Measurements from ENCODE around the gene KRT79. TPM values are rescaled to one million over a fixed set of nuclear protein-coding genes. Genes with fewer than 3 reads are reported as not detected.

KRT79 gene
- polyA plus RNA-seq, 1 donor = not detected

DNA sequence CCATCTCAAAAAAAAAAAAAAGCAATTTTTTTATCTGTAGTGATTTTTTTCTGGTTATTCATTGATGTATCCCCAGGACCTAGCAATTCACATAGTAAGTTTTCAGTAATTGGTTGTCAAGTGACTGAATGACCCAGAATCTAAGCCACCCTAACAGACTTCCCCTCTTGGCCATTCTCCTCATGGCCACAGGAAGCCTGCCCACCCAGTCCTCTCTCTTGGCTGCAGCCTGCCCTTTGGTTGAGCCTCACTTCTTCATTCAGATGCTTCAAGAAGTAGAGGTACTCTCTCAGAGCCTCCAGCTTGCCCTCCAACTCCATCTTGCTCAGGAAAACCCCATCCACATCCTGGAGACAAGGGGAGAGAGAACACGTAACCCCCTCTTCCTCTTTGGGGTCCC lies 11.8 kb upstream of the KRT79 start:
- H3K4me3 ChIP-seq (ENCODE audit: low read length) = no peak overlapping the region
- no peak overlapping the region for H3K27ac ChIP-seq (ENCODE audit: low read length)
- no peaks in the 10 kb centered on the region for H3K36me3 ChIP-seq (ENCODE audit: control insufficient read depth, insufficient read depth, low read length)
- H3K4me1 ChIP-seq (ENCODE audit: control insufficient read depth, insufficient read depth, low read length) = no peaks in the 10 kb centered on the region
- no CpG with 5 or more reads among the region's 1 CpG for WGBS (ENCODE audit: insufficient coverage, low lambda C conversion rate)
- no peaks in the 10 kb centered on the region for H3K27me3 ChIP-seq (ENCODE audit: control insufficient read depth, insufficient read depth, low read length)
- no peak for DNase-seq
- H3K9me3 ChIP-seq (ENCODE audit: control insufficient read depth, low read depth, low read length) = no peaks in the 10 kb centered on the region

DNA sequence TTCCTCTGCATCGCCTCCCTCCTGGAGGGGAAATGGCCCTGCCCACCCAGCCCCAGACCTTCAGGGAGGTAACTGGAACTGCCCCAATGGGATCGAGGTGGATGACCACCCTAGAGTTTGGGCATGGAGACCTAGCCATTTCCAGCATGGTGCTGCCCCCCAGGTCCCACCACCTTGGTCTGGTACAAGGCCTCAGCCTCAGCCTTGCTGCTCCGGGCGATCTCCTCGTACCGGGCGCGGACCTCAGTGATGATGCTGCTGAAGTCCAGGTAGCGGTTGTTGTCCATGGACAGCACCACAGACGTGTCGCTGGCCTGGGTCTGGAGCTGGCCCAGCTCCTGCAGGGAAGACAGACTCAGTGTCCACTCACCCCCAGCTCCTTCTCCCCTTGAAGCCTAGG lies 10.3 kb upstream of the KRT79 start:
- WGBS (ENCODE audit: insufficient coverage, low lambda C conversion rate) = no CpG with 5 or more reads among the region's 11 CpGs
- Histone ChIP-seq H3K4me3 (ENCODE audit: low read length) (no peak overlapping the region), H3K36me3 (ENCODE audit: control insufficient read depth, insufficient read depth, low read length) (no peaks in the 10 kb centered on the region), H3K4me1 (ENCODE audit: control insufficient read depth, insufficient read depth, low read length) (no peaks in the 10 kb centered on the region), H3K27me3 (ENCODE audit: control insufficient read depth, insufficient read depth, low read length) (peaks cover 4% of the 10 kb centered on the region), H3K27ac (ENCODE audit: low read length) (no peak overlapping the region), H3K9me3 (ENCODE audit: control insufficient read depth, low read depth, low read length) (no peaks in the 10 kb centered on the region)
- no peak for DNase-seq

DNA sequence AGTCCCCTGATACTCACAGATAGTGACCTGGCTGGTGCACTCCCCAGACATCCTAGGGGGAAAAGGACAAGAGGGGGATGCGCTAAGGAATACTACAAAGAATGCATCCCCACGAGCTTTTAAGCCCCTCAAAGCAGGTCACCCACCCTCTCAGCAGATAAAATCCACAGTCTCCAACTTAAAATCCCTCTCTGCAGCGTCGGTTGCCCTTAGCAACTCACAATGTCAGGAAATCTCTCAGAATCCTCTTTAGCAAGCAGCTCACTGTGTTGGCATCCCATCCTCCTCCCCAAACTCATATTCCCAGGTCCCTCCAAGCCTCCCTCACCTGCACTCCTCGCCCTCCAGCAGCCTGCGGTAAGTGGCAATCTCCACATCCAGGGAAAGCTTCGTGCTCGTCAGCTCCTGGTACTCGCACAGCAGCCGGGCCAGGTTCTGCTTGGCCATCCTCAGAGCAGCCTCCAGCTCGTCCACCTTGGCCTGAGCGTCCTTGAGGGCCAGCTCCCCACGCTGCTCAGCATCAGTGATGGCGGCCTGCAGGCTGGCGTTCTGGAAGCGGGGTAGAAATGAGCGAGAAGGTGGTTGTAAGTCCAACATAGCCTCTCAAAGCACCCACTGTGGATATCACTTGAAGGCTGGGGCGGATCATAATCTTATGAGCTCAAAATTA lies 5.5 kb upstream of the KRT79 start:
- Histone ChIP-seq H3K27me3 (ENCODE audit: control insufficient read depth, insufficient read depth, low read length) (peaks cover 13% of the 10 kb centered on the region), H3K9me3 (ENCODE audit: control insufficient read depth, low read depth, low read length) (no peaks in the 10 kb centered on the region), H3K27ac (ENCODE audit: low read length) (no peak overlapping the region), H3K4me3 (ENCODE audit: low read length) (no peak overlapping the region), H3K4me1 (ENCODE audit: control insufficient read depth, insufficient read depth, low read length) (no peaks in the 10 kb centered on the region), H3K36me3 (ENCODE audit: control insufficient read depth, insufficient read depth, low read length) (no peaks in the 10 kb centered on the region)
- DNase-seq = no peak
- WGBS (ENCODE audit: insufficient coverage, low lambda C conversion rate) = no CpG with 5 or more reads among the region's 18 CpGs

DNA sequence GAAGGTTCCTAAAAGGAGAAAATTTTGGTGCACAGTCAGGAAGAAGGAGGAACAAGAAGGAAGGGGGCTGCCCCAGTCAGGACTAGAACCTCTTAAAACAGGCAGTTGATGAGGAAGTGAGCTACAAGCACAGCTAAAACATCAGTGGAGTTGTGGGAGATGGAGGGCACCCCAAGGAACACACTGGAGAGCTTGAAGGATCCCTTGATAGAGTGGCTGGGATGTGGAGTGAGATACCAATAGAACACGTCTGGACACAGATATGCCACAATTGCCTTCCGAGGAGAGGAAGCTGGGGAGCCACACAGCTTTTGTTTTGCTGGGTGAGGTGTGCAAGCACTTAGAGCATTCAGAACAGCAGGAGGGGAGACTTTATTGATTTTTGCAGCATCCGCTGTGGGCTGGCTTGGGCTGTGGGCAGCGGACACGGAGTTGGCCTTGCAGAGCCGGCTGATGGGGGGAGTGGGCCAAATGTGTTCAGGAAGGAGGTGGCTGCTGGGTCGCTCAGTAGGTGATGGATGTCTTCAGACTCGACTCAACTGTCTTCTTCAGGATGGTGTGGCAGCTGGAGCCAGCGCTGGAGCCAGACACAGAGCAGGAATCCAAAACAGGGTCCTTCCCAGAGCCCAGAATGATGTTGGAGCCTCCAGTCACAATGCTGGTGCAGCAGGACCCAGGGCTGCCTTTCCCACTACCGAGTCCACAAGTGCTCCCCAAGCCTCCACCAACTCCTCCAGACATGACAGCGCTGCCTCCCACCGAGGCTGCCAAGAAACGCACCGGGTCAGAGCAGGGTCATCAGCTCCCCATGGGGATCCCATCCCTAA lies 4.7 kb upstream of the KRT79 start:
- no peak for DNase-seq
- peaks cover 13% of the 10 kb centered on the region for H3K27me3 ChIP-seq (ENCODE audit: control insufficient read depth, insufficient read depth, low read length)
- no peaks in the 10 kb centered on the region for H3K4me1 ChIP-seq (ENCODE audit: control insufficient read depth, insufficient read depth, low read length)
- no peaks in the 10 kb centered on the region for H3K36me3 ChIP-seq (ENCODE audit: control insufficient read depth, insufficient read depth, low read length)
- no CpG with 5 or more reads among the region's 14 CpGs for WGBS (ENCODE audit: insufficient coverage, low lambda C conversion rate)
- H3K27ac ChIP-seq (ENCODE audit: low read length) = no peak overlapping the region
- no peaks in the 10 kb centered on the region for H3K9me3 ChIP-seq (ENCODE audit: control insufficient read depth, low read depth, low read length)
- H3K4me3 ChIP-seq (ENCODE audit: low read length) = no peak overlapping the region

GRCh38 chr12:52837781-52838608 lies 3.9 kb upstream of the KRT79 start:
- Histone ChIP-seq H3K27ac (ENCODE audit: low read length) (no peak overlapping the region), H3K27me3 (ENCODE audit: control insufficient read depth, insufficient read depth, low read length) (peaks cover 13% of the 10 kb centered on the region), H3K36me3 (ENCODE audit: control insufficient read depth, insufficient read depth, low read length) (no peaks in the 10 kb centered on the region), H3K9me3 (ENCODE audit: control insufficient read depth, low read depth, low read length) (no peaks in the 10 kb centered on the region), H3K4me1 (ENCODE audit: control insufficient read depth, insufficient read depth, low read length) (no peaks in the 10 kb centered on the region), H3K4me3 (ENCODE audit: low read length) (no peak overlapping the region)
- DNase-seq = no peak
- no CpG with 5 or more reads among the region's 6 CpGs for WGBS (ENCODE audit: insufficient coverage, low lambda C conversion rate)

GRCh38 chr12:52837413-52837741 lies 3.3 kb upstream of the KRT79 start:
- Histone ChIP-seq H3K27ac (ENCODE audit: low read length) (no peak overlapping the region), H3K27me3 (ENCODE audit: control insufficient read depth, insufficient read depth, low read length) (peaks cover 13% of the 10 kb centered on the region), H3K4me1 (ENCODE audit: control insufficient read depth, insufficient read depth, low read length) (no peaks in the 10 kb centered on the region), H3K9me3 (ENCODE audit: control insufficient read depth, low read depth, low read length) (no peaks in the 10 kb centered on the region), H3K36me3 (ENCODE audit: control insufficient read depth, insufficient read depth, low read length) (no peaks in the 10 kb centered on the region), H3K4me3 (ENCODE audit: low read length) (no peak overlapping the region)
- no peak for DNase-seq
- no CpG with 5 or more reads among the region's 9 CpGs for WGBS (ENCODE audit: insufficient coverage, low lambda C conversion rate)

GRCh38 chr12:52836491-52837412 lies 2.6 kb upstream of the KRT79 start:
- H3K27ac ChIP-seq (ENCODE audit: low read length) = no peak overlapping the region
- no CpG with 5 or more reads among the region's 9 CpGs for WGBS (ENCODE audit: insufficient coverage, low lambda C conversion rate)
- H3K9me3 ChIP-seq (ENCODE audit: control insufficient read depth, low read depth, low read length) = no peaks in the 10 kb centered on the region
- no peaks in the 10 kb centered on the region for H3K36me3 ChIP-seq (ENCODE audit: control insufficient read depth, insufficient read depth, low read length)
- no peaks in the 10 kb centered on the region for H3K4me1 ChIP-seq (ENCODE audit: control insufficient read depth, insufficient read depth, low read length)
- DNase-seq = no peak
- H3K4me3 ChIP-seq (ENCODE audit: low read length) = no peak overlapping the region
- H3K27me3 ChIP-seq (ENCODE audit: control insufficient read depth, insufficient read depth, low read length) = peaks cover 13% of the 10 kb centered on the region

DNA sequence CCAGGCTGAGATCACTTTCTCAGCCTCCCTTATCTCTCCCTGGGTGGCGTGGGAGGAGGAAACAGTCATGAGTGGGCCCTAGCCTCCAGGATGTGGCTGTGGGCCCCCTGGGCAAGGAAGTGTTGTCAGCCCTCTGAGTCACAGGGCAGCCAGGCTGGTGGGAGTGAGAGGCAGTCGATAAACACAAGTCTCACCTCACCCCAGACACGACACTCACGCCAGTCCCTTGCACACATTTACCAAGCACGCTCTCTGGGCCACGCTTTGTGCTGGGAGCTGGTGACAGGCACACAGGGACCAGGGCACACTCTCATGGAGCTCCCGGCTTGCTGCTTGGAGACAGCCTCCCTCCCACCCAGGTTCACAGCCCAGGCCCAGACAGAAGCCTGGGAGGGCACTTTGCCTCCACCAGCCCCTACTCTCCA lies 1.9 kb upstream of the KRT79 start:
- DNase-seq = no peak
- peaks cover 13% of the 10 kb centered on the region for H3K27me3 ChIP-seq (ENCODE audit: control insufficient read depth, insufficient read depth, low read length)
- no peaks in the 10 kb centered on the region for H3K4me1 ChIP-seq (ENCODE audit: control insufficient read depth, insufficient read depth, low read length)
- no peaks in the 10 kb centered on the region for H3K9me3 ChIP-seq (ENCODE audit: control insufficient read depth, low read depth, low read length)
- H3K4me3 ChIP-seq (ENCODE audit: low read length) = no peak overlapping the region
- H3K27ac ChIP-seq (ENCODE audit: low read length) = no peak overlapping the region
- WGBS (ENCODE audit: insufficient coverage, low lambda C conversion rate) = no CpG with 5 or more reads among the region's 7 CpGs
- H3K36me3 ChIP-seq (ENCODE audit: control insufficient read depth, insufficient read depth, low read length) = no peaks in the 10 kb centered on the region

GRCh38 chr12:52835271-52836041 lies 1.3 kb upstream of the KRT79 start:
- DNase-seq = no peak
- WGBS (ENCODE audit: insufficient coverage, low lambda C conversion rate) = no CpG with 5 or more reads among the region's 15 CpGs
- peaks cover 13% of the 10 kb centered on the region for H3K27me3 ChIP-seq (ENCODE audit: control insufficient read depth, insufficient read depth, low read length)

More at GRCh38 chr12:52835271-52836041, 1.3 kb upstream of the KRT79 start:
- Histone ChIP-seq H3K4me3 (ENCODE audit: low read length) (no peak overlapping the region), H3K27ac (ENCODE audit: low read length) (no peak overlapping the region), H3K9me3 (ENCODE audit: control insufficient read depth, low read depth, low read length) (no peaks in the 10 kb centered on the region), H3K4me1 (ENCODE audit: control insufficient read depth, insufficient read depth, low read length) (no peaks in the 10 kb centered on the region), H3K36me3 (ENCODE audit: control insufficient read depth, insufficient read depth, low read length) (no peaks in the 10 kb centered on the region)

All from large intestine (tissue), 3 donors.